ENCODE measurements around the gene PCBD1.

DNA sequence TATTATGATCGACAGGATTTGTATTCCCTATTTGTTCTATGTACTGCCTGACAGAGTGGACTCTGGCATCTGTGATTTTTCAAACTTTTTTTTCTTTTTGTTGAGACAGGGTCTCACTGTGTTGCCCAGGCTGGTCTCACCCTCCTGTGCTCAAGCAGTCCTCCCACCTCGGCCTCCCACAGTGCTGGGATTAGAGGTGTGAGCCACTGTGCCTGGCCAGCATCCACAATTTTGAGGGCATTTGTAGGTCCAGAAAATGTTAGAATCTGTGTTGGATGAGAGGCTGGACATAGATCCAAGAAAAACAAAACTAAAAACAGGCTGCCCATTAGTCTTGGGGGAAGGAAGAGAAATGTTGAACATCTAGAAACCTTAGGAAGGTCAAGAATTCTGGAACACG, 38.3 kb downstream of the PCBD1 start:
- TF ChIP-seq CTCF (IDR thresholded peaks at IDR 0.05), result no peak
- TF ChIP-seq ZFX (IDR thresholded peaks at IDR 0.05; ENCODE audit: borderline replicate concordance), result no peak

Measured in 22Rv1 (cell line).